EH (cell line): ENCODE results near the gene EHMT2.
A peak's percentile ranks its signal among the peaks of the same experiment; 100 is the strongest.

Source experiments
- DNase-seq: peaks from one replicate; pipeline ENCODE4 v3.0.0-alpha.2; 2015; ENCODE audit warnings: low read depth

The EHMT2 gene

GRCh38 chr6:31837369-31838113 is 60.0 kb downstream of the EHMT2 start:
- peak; percentile 42 for DNase-seq

- peak; percentile 53 for DNase-seq
Measured at GRCh38 chr6:31836474-31837368, 60.8 kb downstream of the EHMT2 start.

DNA sequence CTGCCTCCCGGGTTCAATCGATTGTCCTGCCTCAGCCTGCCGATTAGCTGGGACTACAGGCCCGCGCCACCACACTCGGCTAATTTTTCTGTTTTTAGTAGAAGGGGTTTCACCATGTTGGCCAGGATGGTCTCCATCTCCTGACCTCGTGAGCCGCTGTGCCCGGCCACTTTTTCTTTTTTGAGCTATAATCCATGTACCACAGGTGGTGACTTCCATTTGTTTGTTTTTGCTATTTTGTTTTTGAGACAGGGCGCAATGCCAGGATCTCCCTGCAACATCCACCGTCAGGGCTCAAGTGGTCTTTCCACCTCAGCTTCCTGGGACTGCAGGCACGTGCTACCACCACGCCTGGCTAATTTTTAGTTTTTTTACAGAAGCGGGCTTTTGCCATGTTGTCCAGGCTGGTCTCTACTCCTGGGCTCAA is 61.4 kb downstream of the EHMT2 start:
- DNase-seq: no peak

DNA sequence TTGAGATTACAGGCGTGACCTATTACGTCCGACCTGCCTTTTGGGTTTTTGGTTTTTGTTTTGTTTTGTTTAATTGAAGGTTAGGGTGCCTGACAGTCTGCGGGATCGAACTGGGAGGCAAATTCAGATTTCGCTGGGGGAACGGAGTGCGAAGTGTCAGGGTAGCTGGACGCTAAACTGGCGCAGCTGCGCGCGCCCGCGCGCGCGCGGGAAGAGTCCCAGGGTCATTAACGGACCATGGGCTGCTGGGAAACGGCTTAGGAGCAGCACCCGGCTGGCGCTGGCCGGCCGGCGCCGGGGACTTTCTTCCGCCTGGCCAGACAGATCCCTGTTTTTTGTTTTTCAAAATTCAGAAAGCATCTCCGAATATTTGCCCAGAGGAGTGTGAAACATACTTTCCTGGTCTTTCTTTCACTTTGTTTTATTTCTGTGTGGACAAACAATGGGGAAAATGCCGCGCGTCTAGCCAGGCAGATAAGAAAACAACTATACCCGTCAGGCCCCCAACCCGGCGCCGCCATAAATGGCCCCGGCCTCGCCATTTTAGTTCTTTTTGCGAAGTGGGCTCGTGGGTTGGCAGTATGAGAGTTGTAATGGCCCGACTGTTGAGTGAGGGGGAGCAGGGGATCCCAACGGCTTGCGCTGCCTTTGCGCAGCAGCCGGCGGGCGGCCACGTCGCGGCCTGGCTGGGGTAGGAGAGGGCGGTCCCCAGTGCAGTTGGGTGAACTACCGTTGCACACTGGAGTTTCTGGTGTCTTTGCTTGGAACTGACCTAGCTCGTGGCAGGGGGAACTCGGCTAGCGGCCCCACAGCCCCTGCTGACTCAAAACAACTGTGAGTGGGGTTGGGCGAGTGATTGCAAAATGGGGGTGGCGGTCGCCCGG is 62.9 kb downstream of the EHMT2 start:
- peak; percentile 87 for DNase-seq

DNA sequence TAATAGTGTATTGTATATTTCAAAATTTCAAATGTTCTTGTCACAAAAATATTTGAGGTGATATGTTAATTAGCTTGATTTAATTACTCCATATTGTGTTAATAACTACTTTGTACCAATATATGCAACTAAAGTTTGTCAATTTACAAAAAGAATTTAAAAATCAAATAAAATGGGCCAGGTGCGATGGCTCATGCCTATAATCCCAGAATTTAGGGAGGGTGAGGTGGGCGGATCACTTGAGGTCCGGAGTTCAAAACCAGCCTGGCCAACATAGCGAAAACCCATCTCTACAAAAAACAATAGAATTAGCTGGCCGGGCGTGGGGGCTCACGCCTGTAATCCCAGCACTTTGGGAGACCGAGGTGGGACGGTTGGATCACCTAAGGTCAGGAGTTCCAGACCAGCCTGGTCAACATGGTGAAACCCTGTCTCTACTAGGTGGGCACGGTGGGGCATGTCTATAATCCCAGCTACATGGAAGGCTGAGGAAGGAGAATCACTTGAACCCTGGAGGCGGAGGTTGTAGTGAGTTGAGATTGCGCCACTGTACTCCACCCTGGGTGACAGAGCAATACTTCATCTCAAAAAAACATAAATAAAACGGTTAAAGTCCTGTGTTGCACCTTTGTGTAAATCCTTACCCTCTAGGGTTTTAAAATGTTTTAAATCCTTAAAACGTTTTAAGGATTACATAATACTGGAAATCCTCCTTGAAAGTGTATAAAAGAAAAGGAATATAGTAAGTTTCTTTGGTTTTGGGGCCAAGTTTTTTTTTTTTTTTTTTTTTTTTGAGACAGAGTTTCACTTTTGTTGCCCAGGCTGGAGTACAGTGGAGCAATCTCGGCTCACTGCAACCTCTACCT is 65.9 kb downstream of the EHMT2 start:
- no peak for DNase-seq

DNA sequence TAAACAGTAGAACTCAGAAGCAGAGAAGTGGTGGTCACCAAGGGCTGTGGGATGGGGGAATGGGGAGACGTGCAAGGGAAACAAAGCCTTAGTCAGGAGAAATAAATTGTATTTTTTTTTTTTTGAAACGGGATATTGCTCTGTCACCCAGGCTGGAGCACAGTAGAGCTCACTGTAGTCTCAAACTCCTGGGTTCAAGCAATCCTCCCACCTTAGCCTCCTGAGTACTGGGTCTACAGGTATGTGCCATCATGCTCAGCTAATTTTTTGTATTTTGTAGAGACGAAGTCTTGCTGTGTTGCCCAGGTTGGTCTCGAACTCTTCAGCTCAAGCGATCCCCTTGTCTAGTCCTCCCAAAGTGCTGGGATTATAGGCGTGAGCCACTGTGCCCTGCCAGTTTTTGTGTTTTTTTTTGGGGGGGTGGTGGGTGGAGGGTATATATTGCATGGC is 66.6 kb downstream of the EHMT2 start:
- DNase-seq: no peak
